ENCODE measurements around the gene KRTAP3-1.
"Not testable (repeated sequence)": the region's sequence is repeated elsewhere in the genome, so short reads cannot be mapped to it uniquely, and the experiment has no call there.

Gene KRTAP3-1

GRCh38 chr17:41008811-41009210 is at the start of gene KRTAP3-1:
TSS of gene KRTAP3-1 (minus strand) at chr17:41009128. CDS start at chr17:41009074, 54 bp downstream.
- H3K27ac ChIP-seq, result no peak within 1 kb of the TSS
- H3K9me3 ChIP-seq, result no peaks in the 10 kb centered on the region
- H3K4me1 ChIP-seq (ENCODE audit: control insufficient read depth in 1 of 2, insufficient read depth in 1 of 2, low read depth in 1 of 2, low read length in 1 of 2), result no peaks in the 10 kb centered on the region
- TF ChIP-seq, protein P1, sequence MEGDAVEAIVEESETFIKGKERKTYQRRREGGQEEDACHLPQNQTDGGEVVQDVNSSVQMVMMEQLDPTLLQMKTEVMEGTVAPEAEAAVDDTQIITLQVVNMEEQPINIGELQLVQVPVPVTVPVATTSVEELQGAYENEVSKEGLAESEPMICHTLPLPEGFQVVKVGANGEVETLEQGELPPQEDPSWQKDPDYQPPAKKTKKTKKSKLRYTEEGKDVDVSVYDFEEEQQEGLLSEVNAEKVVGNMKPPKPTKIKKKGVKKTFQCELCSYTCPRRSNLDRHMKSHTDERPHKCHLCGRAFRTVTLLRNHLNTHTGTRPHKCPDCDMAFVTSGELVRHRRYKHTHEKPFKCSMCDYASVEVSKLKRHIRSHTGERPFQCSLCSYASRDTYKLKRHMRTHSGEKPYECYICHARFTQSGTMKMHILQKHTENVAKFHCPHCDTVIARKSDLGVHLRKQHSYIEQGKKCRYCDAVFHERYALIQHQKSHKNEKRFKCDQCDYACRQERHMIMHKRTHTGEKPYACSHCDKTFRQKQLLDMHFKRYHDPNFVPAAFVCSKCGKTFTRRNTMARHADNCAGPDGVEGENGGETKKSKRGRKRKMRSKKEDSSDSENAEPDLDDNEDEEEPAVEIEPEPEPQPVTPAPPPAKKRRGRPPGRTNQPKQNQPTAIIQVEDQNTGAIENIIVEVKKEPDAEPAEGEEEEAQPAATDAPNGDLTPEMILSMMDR (IDR thresholded peaks at IDR 0.05), result no peak
- H3K27me3 ChIP-seq, result peaks cover 11% of the 10 kb centered on the region
- no peaks in the 10 kb centered on the region for H3K36me3 ChIP-seq
- H3K4me3 ChIP-seq (ENCODE audit: low read depth in 1 of 2, low read length in 1 of 2), result no peak within 1 kb of the TSS

GRCh38 chr17:41057547-41057946 is 48.6 kb upstream of the KRTAP3-1 start:
- H3K27me3 ChIP-seq, result peaks cover 71% of the 10 kb centered on the region
- H3K4me1 ChIP-seq (ENCODE audit: control insufficient read depth in 1 of 2, insufficient read depth in 1 of 2, low read depth in 1 of 2, low read length in 1 of 2), result no peaks in the 10 kb centered on the region
- H3K4me3 ChIP-seq (ENCODE audit: low read depth in 1 of 2, low read length in 1 of 2), result no peak overlapping the region
- no peaks in the 10 kb centered on the region for H3K36me3 ChIP-seq
- TF ChIP-seq, protein P1 (IDR thresholded peaks at IDR 0.05), result no peak
- H3K9me3 ChIP-seq, result no peaks in the 10 kb centered on the region
- no peak overlapping the region for H3K27ac ChIP-seq

DNA sequence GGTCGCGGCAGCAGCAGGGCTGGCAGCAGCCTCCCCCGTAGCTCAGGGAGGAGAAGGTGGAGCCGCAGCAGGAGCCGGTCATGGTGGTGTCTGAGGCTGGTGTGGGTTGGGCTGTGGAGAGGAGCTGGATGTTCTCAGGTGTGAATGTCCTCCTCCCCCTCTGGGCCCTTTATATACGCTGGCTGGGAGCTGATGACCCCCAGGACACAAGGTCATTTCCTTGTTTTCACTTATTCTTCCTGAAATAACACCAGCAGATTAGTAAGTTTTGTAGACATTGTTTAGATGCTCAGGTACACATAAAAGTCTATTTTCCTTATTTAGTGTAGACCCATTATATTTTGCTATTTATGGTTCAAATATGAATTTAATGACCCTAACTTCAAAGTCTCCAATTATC is 46.2 kb upstream of the KRTAP3-1 start, which contains the start of gene KRTAP2-2:
Gene KRTAP2-2 (minus strand): TSS at position 101 of the 400 bp plus-strand sequence. CDS start 19 bp downstream, at position 82.
- H3K4me3 ChIP-seq (ENCODE audit: low read depth in 1 of 2, low read length in 1 of 2); H3K27ac ChIP-seq; H3K36me3 ChIP-seq; H3K4me1 ChIP-seq (ENCODE audit: control insufficient read depth in 1 of 2, insufficient read depth in 1 of 2, low read depth in 1 of 2, low read length in 1 of 2); H3K9me3 ChIP-seq: not testable (repeated sequence)
- peaks cover 50% of the 10 kb centered on the region for H3K27me3 ChIP-seq

GRCh38 chr17:41054556-41054955 is 45.6 kb upstream of the KRTAP3-1 start:
- peaks cover 51% of the 10 kb centered on the region for H3K27me3 ChIP-seq
- not testable (repeated sequence) for H3K27ac ChIP-seq

GRCh38 chr17:41054025-41054424 is 45.1 kb upstream of the KRTAP3-1 start:
- Histone ChIP-seq H3K36me3 (no peaks in the 10 kb centered on the region), H3K4me1 (ENCODE audit: control insufficient read depth in 1 of 2, insufficient read depth in 1 of 2, low read depth in 1 of 2, low read length in 1 of 2) (no peaks in the 10 kb centered on the region), H3K27ac (no peak overlapping the region), H3K4me3 (ENCODE audit: low read depth in 1 of 2, low read length in 1 of 2) (no peak overlapping the region), H3K9me3 (no peaks in the 10 kb centered on the region), H3K27me3 (peaks cover 49% of the 10 kb centered on the region)
- TF ChIP-seq, protein P1 (IDR thresholded peaks at IDR 0.05), result no peak

More at GRCh38 chr17:41054556-41054955, 45.6 kb upstream of the KRTAP3-1 start:
- not testable (repeated sequence) for H3K4me1 ChIP-seq (ENCODE audit: control insufficient read depth in 1 of 2, insufficient read depth in 1 of 2, low read depth in 1 of 2, low read length in 1 of 2); H3K9me3 ChIP-seq; H3K36me3 ChIP-seq; H3K4me3 ChIP-seq (ENCODE audit: low read depth in 1 of 2, low read length in 1 of 2)

DNA sequence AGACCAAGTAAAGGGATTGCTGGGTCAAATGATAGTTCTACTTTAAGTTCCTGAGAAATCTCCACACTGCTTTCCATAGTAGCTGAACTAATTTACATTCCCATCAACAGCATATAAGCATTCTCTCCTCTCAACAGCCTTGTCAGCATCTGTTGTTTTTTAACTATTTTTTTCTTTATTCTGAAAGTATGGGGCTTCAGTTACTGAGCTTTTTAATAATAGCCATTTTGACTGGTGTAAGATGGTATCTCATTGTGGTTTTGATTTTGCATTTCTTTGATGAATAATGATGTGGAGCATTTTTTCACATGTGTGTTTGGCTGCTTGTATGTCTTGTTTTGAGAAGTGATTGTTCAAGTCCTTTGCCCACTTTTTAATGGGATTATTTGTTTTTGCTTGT is 43.6 kb upstream of the KRTAP3-1 start:
- H3K4me3 ChIP-seq (ENCODE audit: low read depth in 1 of 2, low read length in 1 of 2), result no peak overlapping the region
- peaks cover 49% of the 10 kb centered on the region for H3K27me3 ChIP-seq
- TF ChIP-seq, protein P1 (IDR thresholded peaks at IDR 0.05), result no peak
- H3K27ac ChIP-seq, result no peak overlapping the region
- no peaks in the 10 kb centered on the region for H3K36me3 ChIP-seq
- H3K9me3 ChIP-seq, result no peaks in the 10 kb centered on the region
- no peaks in the 10 kb centered on the region for H3K4me1 ChIP-seq (ENCODE audit: control insufficient read depth in 1 of 2, insufficient read depth in 1 of 2, low read depth in 1 of 2, low read length in 1 of 2)

DNA sequence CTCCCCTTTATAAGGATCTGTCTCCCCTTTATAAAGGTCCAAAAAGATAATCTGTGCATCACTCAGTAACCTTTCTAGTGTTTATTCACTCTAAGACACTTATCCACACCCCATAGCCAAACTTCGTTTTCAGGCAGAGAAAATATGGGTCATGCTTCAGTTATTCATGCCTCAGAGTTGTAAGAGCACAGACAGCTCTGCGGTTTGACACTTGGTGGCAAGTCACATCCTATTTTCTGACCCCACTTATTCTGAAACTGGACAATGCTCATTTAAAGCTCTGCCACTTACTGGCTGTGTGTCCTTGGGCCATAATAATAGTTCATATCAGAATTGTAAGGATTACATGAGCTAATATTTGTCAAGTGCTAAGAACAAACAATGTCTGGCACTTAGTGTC is 40.2 kb upstream of the KRTAP3-1 start:
- TF ChIP-seq, protein P1 (IDR thresholded peaks at IDR 0.05), result no peak
- H3K4me3 ChIP-seq (ENCODE audit: low read depth in 1 of 2, low read length in 1 of 2), result no peak overlapping the region
- H3K27me3 ChIP-seq, result peaks cover 46% of the 10 kb centered on the region
- H3K4me1 ChIP-seq (ENCODE audit: control insufficient read depth in 1 of 2, insufficient read depth in 1 of 2, low read depth in 1 of 2, low read length in 1 of 2), result no peaks in the 10 kb centered on the region
- no peaks in the 10 kb centered on the region for H3K9me3 ChIP-seq
- H3K27ac ChIP-seq, result no peak overlapping the region
- no peaks in the 10 kb centered on the region for H3K36me3 ChIP-seq

Measured in neutrophil (primary cell).